SH-SY5Y (cell line): ENCODE data around the gene NEK10.

ENCODE experiments used
- GATA2 ChIP-seq: IDR thresholded peaks from 2 replicates; pipeline ENCODE4 v1.6.1; 2011; ENCODE audit warnings: mild to moderate bottlenecking, low read depth, low read length
- GATA3 ChIP-seq: IDR thresholded peaks from 2 replicates; pipeline ENCODE4 v1.6.1; 2011; ENCODE audit warnings: low read depth, mild to moderate bottlenecking, low read length, moderate library complexity

- TF ChIP-seq GATA3 (peak; percentile 82), GATA2 (peak; percentile 80)
Observed at GRCh38 chr3:27119639-27120038, 249.5 kb downstream of the NEK10 start.
